ENCODE data around the gene KCTD16.

KCTD16 gene

DNA sequence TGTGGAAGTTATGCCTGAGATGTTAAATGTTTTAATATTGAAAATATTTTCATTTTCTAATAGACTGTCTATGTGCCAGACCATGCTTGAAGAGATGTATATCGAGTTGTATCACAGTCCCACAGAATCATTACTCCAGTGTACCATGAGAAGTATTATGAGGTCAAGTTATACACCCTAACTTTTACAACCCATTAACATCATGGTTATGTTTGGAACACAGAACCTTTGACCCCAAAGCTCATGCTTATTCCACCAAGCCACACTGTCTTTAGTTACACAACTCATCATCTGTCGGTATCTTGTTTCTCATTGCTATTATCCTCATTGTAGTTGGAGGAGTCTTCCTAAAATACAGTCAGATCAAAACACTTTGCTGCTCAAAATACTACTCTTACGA is 248.0 kb downstream of the KCTD16 start:
- TF ChIP-seq ZFP3 (CRISPR knock-in tag; IDR thresholded peaks at IDR 0.05): no peak
- TF ChIP-seq, protein P1, sequence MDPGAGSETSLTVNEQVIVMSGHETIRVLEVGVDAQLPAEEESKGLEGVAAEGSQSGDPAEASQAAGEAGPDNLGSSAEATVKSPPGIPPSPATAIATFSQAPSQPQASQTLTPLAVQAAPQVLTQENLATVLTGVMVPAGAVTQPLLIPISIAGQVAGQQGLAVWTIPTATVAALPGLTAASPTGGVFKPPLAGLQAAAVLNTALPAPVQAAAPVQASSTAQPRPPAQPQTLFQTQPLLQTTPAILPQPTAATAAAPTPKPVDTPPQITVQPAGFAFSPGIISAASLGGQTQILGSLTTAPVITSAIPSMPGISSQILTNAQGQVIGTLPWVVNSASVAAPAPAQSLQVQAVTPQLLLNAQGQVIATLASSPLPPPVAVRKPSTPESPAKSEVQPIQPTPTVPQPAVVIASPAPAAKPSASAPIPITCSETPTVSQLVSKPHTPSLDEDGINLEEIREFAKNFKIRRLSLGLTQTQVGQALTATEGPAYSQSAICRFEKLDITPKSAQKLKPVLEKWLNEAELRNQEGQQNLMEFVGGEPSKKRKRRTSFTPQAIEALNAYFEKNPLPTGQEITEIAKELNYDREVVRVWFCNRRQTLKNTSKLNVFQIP (CRISPR knock-in tag; IDR thresholded peaks at IDR 0.05; ENCODE audit: borderline replicate concordance, low read depth): no peak
- TF ChIP-seq TCF4 (CRISPR knock-in tag; IDR thresholded peaks at IDR 0.05; ENCODE audit: borderline replicate concordance): no peak
- TF ChIP-seq BACH2 (CRISPR knock-in tag; IDR thresholded peaks at IDR 0.05; ENCODE audit: borderline replicate concordance): no peak
- TF ChIP-seq, protein P2, sequence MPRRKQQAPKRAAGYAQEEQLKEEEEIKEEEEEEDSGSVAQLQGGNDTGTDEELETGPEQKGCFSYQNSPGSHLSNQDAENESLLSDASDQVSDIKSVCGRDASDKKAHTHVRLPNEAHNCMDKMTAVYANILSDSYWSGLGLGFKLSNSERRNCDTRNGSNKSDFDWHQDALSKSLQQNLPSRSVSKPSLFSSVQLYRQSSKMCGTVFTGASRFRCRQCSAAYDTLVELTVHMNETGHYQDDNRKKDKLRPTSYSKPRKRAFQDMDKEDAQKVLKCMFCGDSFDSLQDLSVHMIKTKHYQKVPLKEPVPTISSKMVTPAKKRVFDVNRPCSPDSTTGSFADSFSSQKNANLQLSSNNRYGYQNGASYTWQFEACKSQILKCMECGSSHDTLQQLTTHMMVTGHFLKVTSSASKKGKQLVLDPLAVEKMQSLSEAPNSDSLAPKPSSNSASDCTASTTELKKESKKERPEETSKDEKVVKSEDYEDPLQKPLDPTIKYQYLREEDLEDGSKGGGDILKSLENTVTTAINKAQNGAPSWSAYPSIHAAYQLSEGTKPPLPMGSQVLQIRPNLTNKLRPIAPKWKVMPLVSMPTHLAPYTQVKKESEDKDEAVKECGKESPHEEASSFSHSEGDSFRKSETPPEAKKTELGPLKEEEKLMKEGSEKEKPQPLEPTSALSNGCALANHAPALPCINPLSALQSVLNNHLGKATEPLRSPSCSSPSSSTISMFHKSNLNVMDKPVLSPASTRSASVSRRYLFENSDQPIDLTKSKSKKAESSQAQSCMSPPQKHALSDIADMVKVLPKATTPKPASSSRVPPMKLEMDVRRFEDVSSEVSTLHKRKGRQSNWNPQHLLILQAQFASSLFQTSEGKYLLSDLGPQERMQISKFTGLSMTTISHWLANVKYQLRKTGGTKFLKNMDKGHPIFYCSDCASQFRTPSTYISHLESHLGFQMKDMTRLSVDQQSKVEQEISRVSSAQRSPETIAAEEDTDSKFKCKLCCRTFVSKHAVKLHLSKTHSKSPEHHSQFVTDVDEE (CRISPR knock-in tag; IDR thresholded peaks at IDR 0.05): no peak
- no peak for TF ChIP-seq SNAI2 (CRISPR knock-in tag; IDR thresholded peaks at IDR 0.05)
- TF ChIP-seq, protein P3, sequence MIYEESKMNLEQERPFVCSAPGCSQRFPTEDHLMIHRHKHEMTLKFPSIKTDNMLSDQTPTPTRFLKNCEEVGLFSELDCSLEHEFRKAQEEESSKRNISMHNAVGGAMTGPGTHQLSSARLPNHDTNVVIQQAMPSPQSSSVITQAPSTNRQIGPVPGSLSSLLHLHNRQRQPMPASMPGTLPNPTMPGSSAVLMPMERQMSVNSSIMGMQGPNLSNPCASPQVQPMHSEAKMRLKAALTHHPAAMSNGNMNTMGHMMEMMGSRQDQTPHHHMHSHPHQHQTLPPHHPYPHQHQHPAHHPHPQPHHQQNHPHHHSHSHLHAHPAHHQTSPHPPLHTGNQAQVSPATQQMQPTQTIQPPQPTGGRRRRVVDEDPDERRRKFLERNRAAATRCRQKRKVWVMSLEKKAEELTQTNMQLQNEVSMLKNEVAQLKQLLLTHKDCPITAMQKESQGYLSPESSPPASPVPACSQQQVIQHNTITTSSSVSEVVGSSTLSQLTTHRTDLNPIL (CRISPR knock-in tag; IDR thresholded peaks at IDR 0.05; ENCODE audit: low read depth): no peak
- no peak for TF ChIP-seq CSDC2 (CRISPR knock-in tag; IDR thresholded peaks at IDR 0.05)
- TF ChIP-seq PPARA (CRISPR knock-in tag; IDR thresholded peaks at IDR 0.05; ENCODE audit: borderline replicate concordance): no peak
- TF ChIP-seq GLIS3 (CRISPR knock-in tag; IDR thresholded peaks at IDR 0.05): no peak
- no peak for TF ChIP-seq ZC3H10 (CRISPR knock-in tag; IDR thresholded peaks at IDR 0.05)
- TF ChIP-seq ZNF8 (CRISPR knock-in tag; IDR thresholded peaks at IDR 0.05): no peak
- TF ChIP-seq ZFP30 (CRISPR knock-in tag; IDR thresholded peaks at IDR 0.05): no peak
- TF ChIP-seq, protein P4, sequence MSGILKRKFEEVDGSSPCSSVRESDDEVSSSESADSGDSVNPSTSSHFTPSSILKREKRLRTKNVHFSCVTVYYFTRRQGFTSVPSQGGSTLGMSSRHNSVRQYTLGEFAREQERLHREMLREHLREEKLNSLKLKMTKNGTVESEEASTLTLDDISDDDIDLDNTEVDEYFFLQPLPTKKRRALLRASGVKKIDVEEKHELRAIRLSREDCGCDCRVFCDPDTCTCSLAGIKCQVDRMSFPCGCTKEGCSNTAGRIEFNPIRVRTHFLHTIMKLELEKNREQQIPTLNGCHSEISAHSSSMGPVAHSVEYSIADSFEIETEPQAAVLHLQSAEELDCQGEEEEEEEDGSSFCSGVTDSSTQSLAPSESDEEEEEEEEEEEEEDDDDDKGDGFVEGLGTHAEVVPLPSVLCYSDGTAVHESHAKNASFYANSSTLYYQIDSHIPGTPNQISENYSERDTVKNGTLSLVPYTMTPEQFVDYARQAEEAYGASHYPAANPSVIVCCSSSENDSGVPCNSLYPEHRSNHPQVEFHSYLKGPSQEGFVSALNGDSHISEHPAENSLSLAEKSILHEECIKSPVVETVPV (CRISPR knock-in tag; IDR thresholded peaks at IDR 0.05): no peak
- no peak for ATAC-seq

DNA sequence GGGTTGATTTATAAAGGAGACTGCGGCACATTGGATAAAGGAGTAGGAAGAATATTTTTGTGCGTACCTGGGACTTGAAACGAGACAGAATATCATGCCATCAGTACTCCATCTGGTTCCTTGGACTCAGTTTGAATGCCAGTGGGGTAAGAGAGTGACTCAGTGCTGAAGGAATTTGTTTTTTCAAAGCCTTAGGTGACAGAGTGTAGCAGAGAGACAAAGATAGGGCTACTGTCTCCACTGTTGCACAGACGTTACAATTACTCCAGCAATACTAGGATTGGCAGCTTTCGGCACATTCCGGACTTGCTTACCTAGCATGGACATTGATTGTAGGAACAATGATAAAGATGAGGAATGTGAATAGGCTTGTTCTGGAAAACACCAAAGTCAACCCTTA is 250.7 kb downstream of the KCTD16 start:
- TF ChIP-seq PPARA (CRISPR knock-in tag; IDR thresholded peaks at IDR 0.05; ENCODE audit: borderline replicate concordance): no peak
- TF ChIP-seq GLIS3 (CRISPR knock-in tag; IDR thresholded peaks at IDR 0.05): no peak
- TF ChIP-seq BACH2 (CRISPR knock-in tag; IDR thresholded peaks at IDR 0.05; ENCODE audit: borderline replicate concordance): no peak
- peak; percentile 55; the same call in 1 of the 2 replicates for TF ChIP-seq ISL1 (CRISPR knock-in tag; IDR thresholded peaks at IDR 0.05)
- no peak for ATAC-seq

DNA sequence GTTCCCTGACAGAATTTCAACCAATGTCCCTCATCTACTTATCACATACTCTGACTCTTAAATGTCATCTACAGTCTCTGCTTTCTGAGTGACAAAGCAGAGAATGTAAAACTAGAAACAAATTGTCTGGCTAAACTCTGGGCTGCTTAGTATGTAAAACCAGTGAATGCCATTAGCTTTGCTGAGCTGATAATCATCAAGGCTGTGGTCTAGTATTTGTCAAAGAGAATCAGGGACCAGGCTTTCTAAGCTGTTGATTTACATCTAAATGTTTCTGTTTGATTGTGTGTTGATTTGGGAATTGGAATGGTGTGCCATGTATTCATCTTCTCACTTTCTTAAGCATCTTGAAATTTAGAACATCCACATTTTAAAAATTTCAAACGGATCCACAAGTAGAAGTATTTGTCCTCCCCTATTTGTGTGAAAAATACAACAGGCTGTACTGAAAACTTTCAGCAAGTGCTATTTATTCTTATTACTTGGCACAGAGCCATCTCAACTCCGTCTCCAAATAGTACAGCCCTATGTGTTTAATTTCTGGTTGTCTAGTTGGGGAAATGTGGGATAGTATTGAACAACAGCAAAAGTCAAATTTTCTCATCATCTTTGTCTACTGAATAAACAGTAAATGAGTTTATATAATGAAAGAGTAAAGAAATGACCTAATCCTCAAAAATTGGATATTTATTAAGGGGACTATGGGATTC is 251.5 kb downstream of the KCTD16 start:
- TF ChIP-seq ZNF70 (CRISPR knock-in tag; IDR thresholded peaks at IDR 0.05) (no peak), ARNTL (CRISPR knock-in tag; IDR thresholded peaks at IDR 0.05; ENCODE audit: borderline replicate concordance, low read depth) (no peak), PPARA (CRISPR knock-in tag; IDR thresholded peaks at IDR 0.05; ENCODE audit: borderline replicate concordance) (no peak), TOX (CRISPR knock-in tag; IDR thresholded peaks at IDR 0.05; ENCODE audit: borderline replicate concordance) (no peak), ZNF565 (CRISPR knock-in tag; conservative IDR thresholded peaks at IDR 0.05; ENCODE audit: low read depth) (no peak), ZFP30 (CRISPR knock-in tag; IDR thresholded peaks at IDR 0.05) (no peak), OSR1 (CRISPR knock-in tag; IDR thresholded peaks at IDR 0.05) (no peak), ESRRG (CRISPR knock-in tag; IDR thresholded peaks at IDR 0.05) (no peak), SNAI2 (CRISPR knock-in tag; IDR thresholded peaks at IDR 0.05) (no peak), TCF4 (CRISPR knock-in tag; IDR thresholded peaks at IDR 0.05; ENCODE audit: borderline replicate concordance) (no peak), ZFP3 (CRISPR knock-in tag; IDR thresholded peaks at IDR 0.05) (no peak)
- TF ChIP-seq, protein P1 (CRISPR knock-in tag; IDR thresholded peaks at IDR 0.05; ENCODE audit: borderline replicate concordance, low read depth): no peak
- TF ChIP-seq, protein P4 (CRISPR knock-in tag; IDR thresholded peaks at IDR 0.05): no peak
- ATAC-seq: no peak
